Islet precursor cell (in vitro differentiated cells): ENCODE measurements around the gene LAMTOR2.
"Not testable (repeated sequence)": the region's sequence is repeated elsewhere in the genome, so short reads cannot be mapped to it uniquely, and the experiment has no call there.

ENCODE experiments used
- DNase-seq: peaks from one replicate; pipeline ENCODE4 v3.0.0-alpha.2; 2018

Gene LAMTOR2

GRCh38 chr1:156052862-156053767 is 1.5 kb upstream of the LAMTOR2 start:
- peak; percentile 79 for DNase-seq

- DNase-seq, result peak; percentile 94
Observed at GRCh38 chr1:156053768-156054499, 648 bp upstream of the LAMTOR2 start, which contains the start of gene UBQLN4. TSS of gene UBQLN4 (minus strand) at chr1:156053798. CDS start at chr1:156053701, 97 bp downstream.

GRCh38 chr1:156055281-156056048 is 883 bp downstream of the LAMTOR2 start:
- DNase-seq, result no peak

GRCh38 chr1:156056326-156056849 is 1.8 kb downstream of the LAMTOR2 start:
- no peak for DNase-seq

GRCh38 chr1:156060937-156061636 is 6.5 kb downstream of the LAMTOR2 start, which contains the start of gene RAB25:
TSS of gene RAB25 (plus strand) at chr1:156061160. CDS start at chr1:156061401, 241 bp downstream.
- DNase-seq, result peak; percentile 91

- peak; percentile 81 for DNase-seq
Observed at GRCh38 chr1:156062189-156062588, 7.6 kb downstream of the LAMTOR2 start.

- DNase-seq, result no peak
Observed at GRCh38 chr1:156063997-156064285, 9.4 kb downstream of the LAMTOR2 start.

GRCh38 chr1:156064615-156065014 is 10.0 kb downstream of the LAMTOR2 start:
- no peak for DNase-seq

GRCh38 chr1:156065212-156065611 is 10.6 kb downstream of the LAMTOR2 start:
- no peak for DNase-seq

- DNase-seq, result no peak
Observed at GRCh38 chr1:156065871-156066270, 11.3 kb downstream of the LAMTOR2 start.

GRCh38 chr1:156067262-156067661 is 12.7 kb downstream of the LAMTOR2 start:
- DNase-seq, result no peak

- no peak for DNase-seq
Observed at GRCh38 chr1:156069490-156070455, 15.2 kb downstream of the LAMTOR2 start.

GRCh38 chr1:156070548-156070947 is 16.0 kb downstream of the LAMTOR2 start:
- no peak for DNase-seq

- DNase-seq, result not testable (repeated sequence)
Observed at GRCh38 chr1:156071332-156071816, 16.8 kb downstream of the LAMTOR2 start.

- no peak for DNase-seq
Observed at GRCh38 chr1:156072251-156072650, 17.7 kb downstream of the LAMTOR2 start.

GRCh38 chr1:156073110-156073687 is 18.6 kb downstream of the LAMTOR2 start:
- DNase-seq, result no peak

- DNase-seq, result no peak
Observed at GRCh38 chr1:156073740-156074139, 19.2 kb downstream of the LAMTOR2 start.

GRCh38 chr1:156074661-156075060 is 20.1 kb downstream of the LAMTOR2 start:
- no peak for DNase-seq

GRCh38 chr1:156075162-156075561 is 20.6 kb downstream of the LAMTOR2 start:
- DNase-seq, result no peak

GRCh38 chr1:156075775-156076204 is 21.2 kb downstream of the LAMTOR2 start:
- no peak for DNase-seq
